Muscle of leg (tissue), 11 donors: ENCODE data around the gene NFIX. TPM values are rescaled to one million over a fixed set of nuclear protein-coding genes. Genes with fewer than 3 reads are reported as not detected.
A peak's percentile ranks its signal among the peaks of the same experiment; 100 is the strongest.
"Not testable (repeated sequence)": the region's sequence is repeated elsewhere in the genome, so short reads cannot be mapped to it uniquely, and the experiment has no call there.

Experiments used
- DNase-seq: peaks from one replicate; pipeline ENCODE4 v3.0.0; 2013
- H3K27ac ChIP-seq: one replicate; pipeline ENCODE4 v1.5.1; 2013; ENCODE audit warnings: mild to moderate bottlenecking, low read length, control low read depth
- H3K27me3 ChIP-seq: one replicate; pipeline ENCODE4 v1.6.1; 2013; ENCODE audit warnings: low read length; ENCODE audit not compliant: control insufficient read depth, insufficient read depth
- H3K36me3 ChIP-seq: one replicate; pipeline ENCODE4 v1.6.1; 2013; ENCODE audit warnings: low read length; ENCODE audit not compliant: control insufficient read depth, insufficient read depth
- H3K4me1 ChIP-seq: one replicate; pipeline ENCODE4 v1.6.1; 2013; ENCODE audit warnings: low read length; ENCODE audit not compliant: control insufficient read depth, insufficient read depth
- H3K4me3 ChIP-seq: one replicate; pipeline ENCODE4 v1.5.1; 2013; ENCODE audit warnings: low read length, control low read depth
- H3K9me3 ChIP-seq: replicated peaks from 2 replicates; pipeline ENCODE4 v1.6.1; 2013; ENCODE audit warnings: low read depth, low read length; ENCODE audit not compliant: control insufficient read depth
- WGBS: methylation state at CpG from one replicate; pipeline ENCODE4 v1.1.5; 2013; ENCODE audit warnings: missing lambda C conversion rate; ENCODE audit not compliant: insufficient coverage; 5-methylcytosine and 5-hydroxymethylcytosine counted together
- polyA plus RNA-seq, 8 donors: library from polyadenylated mRNA; unstranded; fragments of 120-200 nt; gene quantifications; one replicate each; pipeline versions ENCODE4 v1.2.1 to v1.2.3, GENCODE V29; 2013; ENCODE audit warnings: inconsistent platforms in 1 of 8, low replicate concordance in 1 of 8; ENCODE audit not compliant: insufficient read length in 8 of 8, insufficient read depth in 1 of 8
- total RNA-seq: library from RNA; stranded (reverse); fragments of 120-200 nt; gene quantifications from one replicate; pipeline ENCODE4 v1.2.4, GENCODE V29; 2013

Gene NFIX
- total and polyA plus RNA-seq, 9 donors: 38.1 to 140 (median 106) TPM

- WGBS: 73% methylated on average over 11 of the region's 17 CpGs
- Histone ChIP-seq H3K27ac (no peak overlapping the region), H3K27me3 (no peaks in the 10 kb centered on the region), H3K36me3 (no peaks in the 10 kb centered on the region), H3K9me3 (no peaks in the 10 kb centered on the region), H3K4me1 (peaks cover 19% of the 10 kb centered on the region), H3K4me3 (no peak overlapping the region)
- DNase-seq: no peak
Measured at GRCh38 chr19:12975221-12975741, 20.0 kb upstream of the NFIX start.

GRCh38 chr19:12976109-12976508, 19.2 kb upstream of the NFIX start:
- H3K36me3 ChIP-seq, H3K4me3 ChIP-seq, DNase-seq, H3K27me3 ChIP-seq, H3K9me3 ChIP-seq, H3K27ac ChIP-seq: not testable (repeated sequence)
- H3K4me1 ChIP-seq: peaks cover 19% of the 10 kb centered on the region
- WGBS: 84% methylated on average over 3 of the region's 7 CpGs

GRCh38 chr19:12979974-12980373, 15.3 kb upstream of the NFIX start:
- no peak overlapping the region for H3K27ac ChIP-seq

GRCh38 chr19:12982648-12983047, 12.6 kb upstream of the NFIX start:
- WGBS: 80% methylated on average over 2 of the region's 6 CpGs

More at GRCh38 chr19:12979974-12980373, 15.3 kb upstream of the NFIX start:
- H3K4me3 ChIP-seq: no peak overlapping the region
- WGBS: 85% methylated on average over 3 of the region's 3 CpGs
- no peaks in the 10 kb centered on the region for H3K36me3 ChIP-seq
- H3K9me3 ChIP-seq: no peaks in the 10 kb centered on the region
- H3K4me1 ChIP-seq: peaks cover 30% of the 10 kb centered on the region
- no peak for DNase-seq
- H3K27me3 ChIP-seq: no peaks in the 10 kb centered on the region

GRCh38 chr19:12983091-12983490, 12.2 kb upstream of the NFIX start:
- no peaks in the 10 kb centered on the region for H3K9me3 ChIP-seq
- H3K27ac ChIP-seq: no peak overlapping the region
- no peak for DNase-seq
- peak overlapping the region; percentile 36 for H3K4me3 ChIP-seq
- 71% methylated on average over 10 of the region's 10 CpGs for WGBS
- H3K36me3 ChIP-seq: no peaks in the 10 kb centered on the region
- no peaks in the 10 kb centered on the region for H3K27me3 ChIP-seq
- H3K4me1 ChIP-seq: peaks cover 31% of the 10 kb centered on the region

More at GRCh38 chr19:12982648-12983047, 12.6 kb upstream of the NFIX start:
- Histone ChIP-seq H3K27ac (no peak overlapping the region), H3K27me3 (no peaks in the 10 kb centered on the region), H3K9me3 (no peaks in the 10 kb centered on the region), H3K4me3 (no peak overlapping the region), H3K4me1 (peaks cover 33% of the 10 kb centered on the region), H3K36me3 (no peaks in the 10 kb centered on the region)
- DNase-seq: no peak

GRCh38 chr19:12983542-12984142, 11.6 kb upstream of the NFIX start:
- peaks cover 30% of the 10 kb centered on the region for H3K4me1 ChIP-seq
- no peaks in the 10 kb centered on the region for H3K36me3 ChIP-seq
- no peak overlapping the region for H3K27ac ChIP-seq
- H3K4me3 ChIP-seq: peak overlapping the region; percentile 36
- H3K27me3 ChIP-seq: no peaks in the 10 kb centered on the region
- no peaks in the 10 kb centered on the region for H3K9me3 ChIP-seq
- DNase-seq: peak; percentile 83
- 11% methylated on average over 49 of the region's 51 CpGs for WGBS

- Histone ChIP-seq H3K4me3 (no peak overlapping the region), H3K27ac (peak overlapping the region; percentile 32), H3K9me3 (no peaks in the 10 kb centered on the region), H3K27me3 (no peaks in the 10 kb centered on the region), H3K36me3 (no peaks in the 10 kb centered on the region), H3K4me1 (peaks cover 30% of the 10 kb centered on the region)
- DNase-seq: no peak
- 93% methylated on average over 3 of the region's 3 CpGs for WGBS
Measured at GRCh38 chr19:12984143-12984627, 11.1 kb upstream of the NFIX start.

GRCh38 chr19:12984683-12985048, 10.6 kb upstream of the NFIX start:
- H3K36me3 ChIP-seq: no peaks in the 10 kb centered on the region
- H3K27ac ChIP-seq: peak overlapping the region; percentile 85
- H3K4me1 ChIP-seq: peaks cover 30% of the 10 kb centered on the region
- no peak for DNase-seq
- H3K4me3 ChIP-seq: no peak overlapping the region
- no peaks in the 10 kb centered on the region for H3K9me3 ChIP-seq
- 33% methylated on average over 6 of the region's 10 CpGs for WGBS
- H3K27me3 ChIP-seq: peaks cover under 1% of the 10 kb centered on the region

GRCh38 chr19:12985049-12985776, 10.1 kb upstream of the NFIX start:
- H3K4me1 ChIP-seq: peaks cover 30% of the 10 kb centered on the region
- H3K27me3 ChIP-seq: peaks cover 4% of the 10 kb centered on the region
- no peaks in the 10 kb centered on the region for H3K36me3 ChIP-seq
- WGBS: 35% methylated on average over 16 of the region's 16 CpGs
- H3K9me3 ChIP-seq: no peaks in the 10 kb centered on the region
- peak; percentile 91 for DNase-seq
- H3K27ac ChIP-seq: peak overlapping the region; percentile 85
- no peak overlapping the region for H3K4me3 ChIP-seq

- Histone ChIP-seq H3K36me3 (no peaks in the 10 kb centered on the region), H3K4me3 (no peak overlapping the region)
Measured at GRCh38 chr19:12986726-12987125, 8.5 kb upstream of the NFIX start.

More at GRCh38 chr19:12986726-12987125, 8.5 kb upstream of the NFIX start:
- H3K27ac ChIP-seq: no peak overlapping the region
- DNase-seq: no peak
- 87% methylated on average over 11 of the region's 12 CpGs for WGBS
- no peaks in the 10 kb centered on the region for H3K9me3 ChIP-seq
- H3K4me1 ChIP-seq: peaks cover 30% of the 10 kb centered on the region
- peaks cover 4% of the 10 kb centered on the region for H3K27me3 ChIP-seq
